ENCODE measurements around the gene SLCO4A1.

The SLCO4A1 gene

DNA sequence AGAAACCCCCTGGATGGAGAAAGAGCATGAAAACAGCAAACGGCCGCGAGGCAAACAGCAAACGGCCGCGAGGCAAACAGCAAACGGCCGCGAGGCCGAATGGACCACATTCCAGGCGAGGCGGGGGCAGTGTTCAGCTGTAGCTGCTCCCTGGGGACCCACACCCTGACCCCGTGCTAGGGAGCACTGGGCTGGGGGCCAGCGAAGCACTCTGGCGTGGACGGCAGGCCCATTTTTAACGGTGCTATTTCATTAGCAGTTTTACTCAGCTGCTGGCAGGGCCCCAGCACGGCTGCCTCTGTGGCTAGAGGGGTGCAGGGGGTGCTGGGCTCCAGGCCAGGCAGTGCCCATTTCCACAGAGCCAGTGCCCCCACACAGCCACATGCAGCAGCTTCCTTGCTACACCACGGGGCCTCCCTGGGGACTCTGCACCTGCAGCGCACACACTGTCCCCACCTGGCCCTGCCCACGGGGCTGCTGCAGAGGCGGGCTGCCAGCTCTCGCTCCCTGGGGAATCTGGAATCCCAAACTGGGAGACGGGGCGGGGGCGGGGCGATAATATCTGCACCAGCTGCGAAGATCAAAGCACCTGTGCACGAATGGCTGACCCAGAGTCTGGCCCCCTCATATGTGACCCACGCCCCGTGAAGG, 35.6 kb upstream of the SLCO4A1 start:
- TF ChIP-seq, protein P1, sequence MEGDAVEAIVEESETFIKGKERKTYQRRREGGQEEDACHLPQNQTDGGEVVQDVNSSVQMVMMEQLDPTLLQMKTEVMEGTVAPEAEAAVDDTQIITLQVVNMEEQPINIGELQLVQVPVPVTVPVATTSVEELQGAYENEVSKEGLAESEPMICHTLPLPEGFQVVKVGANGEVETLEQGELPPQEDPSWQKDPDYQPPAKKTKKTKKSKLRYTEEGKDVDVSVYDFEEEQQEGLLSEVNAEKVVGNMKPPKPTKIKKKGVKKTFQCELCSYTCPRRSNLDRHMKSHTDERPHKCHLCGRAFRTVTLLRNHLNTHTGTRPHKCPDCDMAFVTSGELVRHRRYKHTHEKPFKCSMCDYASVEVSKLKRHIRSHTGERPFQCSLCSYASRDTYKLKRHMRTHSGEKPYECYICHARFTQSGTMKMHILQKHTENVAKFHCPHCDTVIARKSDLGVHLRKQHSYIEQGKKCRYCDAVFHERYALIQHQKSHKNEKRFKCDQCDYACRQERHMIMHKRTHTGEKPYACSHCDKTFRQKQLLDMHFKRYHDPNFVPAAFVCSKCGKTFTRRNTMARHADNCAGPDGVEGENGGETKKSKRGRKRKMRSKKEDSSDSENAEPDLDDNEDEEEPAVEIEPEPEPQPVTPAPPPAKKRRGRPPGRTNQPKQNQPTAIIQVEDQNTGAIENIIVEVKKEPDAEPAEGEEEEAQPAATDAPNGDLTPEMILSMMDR (IDR thresholded peaks at IDR 0.05; ENCODE audit: low read depth, low read length), result no peak
- no peak overlapping the region for H3K4me3 ChIP-seq (replicated peaks in 1 of 2; ENCODE audit: low read depth in 2 of 2, low read length in 2 of 2)
- DNase-seq (ENCODE audit: low read depth in 2 of 2), result peak; percentile 30 to 74

DNA sequence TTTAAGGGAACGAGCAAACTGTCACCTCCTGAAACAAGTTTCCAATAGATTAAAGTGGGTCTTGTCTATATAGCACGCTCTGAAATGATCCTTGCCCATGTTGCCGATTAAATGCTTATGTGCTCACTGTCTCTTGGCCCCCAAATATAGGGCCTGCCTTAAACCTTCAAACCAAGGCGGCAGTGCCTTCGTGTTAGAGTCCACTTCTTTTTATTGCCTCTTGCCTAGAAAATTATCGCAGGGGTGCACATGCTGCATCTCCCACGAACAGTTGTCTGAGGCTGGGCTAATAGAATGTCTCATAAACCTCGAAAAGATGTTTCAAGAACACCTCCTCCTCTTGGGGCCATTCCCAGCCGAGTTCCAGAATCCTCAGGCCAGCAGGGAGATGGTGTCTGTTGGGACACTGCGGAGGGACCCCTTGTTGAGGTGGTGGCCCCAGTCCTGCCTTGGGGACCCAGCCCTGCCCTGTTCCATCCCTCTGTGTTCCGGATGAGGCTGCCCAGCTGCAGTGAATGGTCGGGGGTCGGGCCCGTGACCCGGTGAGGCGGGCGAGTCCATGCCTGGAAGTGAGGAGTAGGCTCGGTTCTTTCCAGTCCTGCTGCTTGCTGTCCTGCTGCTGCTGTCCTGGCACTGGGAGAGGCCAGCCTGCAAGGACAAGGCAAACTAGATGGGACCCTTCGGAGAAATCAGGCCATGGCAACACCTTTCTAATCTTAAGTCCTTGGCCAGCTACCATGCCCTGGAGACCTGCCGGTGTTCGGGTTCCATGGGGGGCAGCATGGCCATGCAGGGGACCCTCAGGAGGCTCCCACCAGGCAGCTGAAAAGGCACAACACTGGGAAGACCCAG, 34.7 kb upstream of the SLCO4A1 start:
- DNase-seq (ENCODE audit: low read depth in 2 of 2), result no peak
- H3K4me3 ChIP-seq (replicated peaks in 1 of 2; ENCODE audit: low read depth in 2 of 2, low read length in 2 of 2), result no peak overlapping the region
- TF ChIP-seq, protein P1 (IDR thresholded peaks at IDR 0.05; ENCODE audit: low read depth, low read length), result no peak

DNA sequence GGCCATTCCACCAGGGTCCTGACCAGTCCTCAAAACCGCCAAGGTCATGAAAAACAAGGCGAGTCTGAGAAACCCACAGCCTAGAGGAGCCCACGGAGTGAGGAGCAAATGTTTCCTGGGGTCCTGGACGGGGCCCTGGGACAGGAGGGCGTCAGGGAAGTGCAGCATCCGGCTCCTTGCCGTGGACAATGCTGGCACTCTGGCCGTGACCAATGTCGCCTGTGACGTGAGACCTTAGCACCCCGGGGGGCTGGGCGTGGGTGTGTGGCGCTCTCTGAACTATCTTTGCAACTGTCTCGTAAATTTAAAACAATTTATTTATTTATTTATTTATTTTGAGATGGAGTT, 34.1 kb upstream of the SLCO4A1 start:
- TF ChIP-seq, protein P1 (IDR thresholded peaks at IDR 0.05; ENCODE audit: low read depth, low read length), result no peak
- DNase-seq (ENCODE audit: low read depth in 2 of 2), result no peak
- no peak overlapping the region for H3K4me3 ChIP-seq (replicated peaks in 1 of 2; ENCODE audit: low read depth in 2 of 2, low read length in 2 of 2)

DNA sequence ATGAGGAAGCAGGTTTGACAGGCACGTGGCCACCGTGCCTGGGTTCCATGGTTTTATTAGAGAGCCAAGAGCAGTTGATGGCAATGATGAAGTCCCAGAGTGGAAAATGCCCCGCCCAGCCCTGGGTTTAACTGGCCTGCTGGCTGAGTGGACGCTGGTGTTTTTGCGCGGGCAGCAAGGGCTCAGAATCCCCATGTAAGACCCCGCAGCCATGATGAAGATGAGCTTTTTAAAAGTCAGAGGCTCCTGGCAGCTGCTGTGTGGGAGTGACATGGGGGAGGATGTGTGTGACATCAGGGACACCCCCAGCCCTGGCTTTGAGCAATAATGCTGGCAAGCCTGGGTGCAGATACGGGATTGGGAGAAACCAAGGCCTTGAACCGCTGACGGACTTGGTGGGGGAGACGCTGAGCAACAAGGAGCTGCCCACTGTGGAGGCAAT, 33.0 kb upstream of the SLCO4A1 start:
- H3K4me3 ChIP-seq (replicated peaks in 1 of 2; ENCODE audit: low read depth in 2 of 2, low read length in 2 of 2), result no peak overlapping the region
- TF ChIP-seq, protein P1 (IDR thresholded peaks at IDR 0.05; ENCODE audit: low read depth, low read length), result no peak
- no peak for DNase-seq (ENCODE audit: low read depth in 2 of 2)

DNA sequence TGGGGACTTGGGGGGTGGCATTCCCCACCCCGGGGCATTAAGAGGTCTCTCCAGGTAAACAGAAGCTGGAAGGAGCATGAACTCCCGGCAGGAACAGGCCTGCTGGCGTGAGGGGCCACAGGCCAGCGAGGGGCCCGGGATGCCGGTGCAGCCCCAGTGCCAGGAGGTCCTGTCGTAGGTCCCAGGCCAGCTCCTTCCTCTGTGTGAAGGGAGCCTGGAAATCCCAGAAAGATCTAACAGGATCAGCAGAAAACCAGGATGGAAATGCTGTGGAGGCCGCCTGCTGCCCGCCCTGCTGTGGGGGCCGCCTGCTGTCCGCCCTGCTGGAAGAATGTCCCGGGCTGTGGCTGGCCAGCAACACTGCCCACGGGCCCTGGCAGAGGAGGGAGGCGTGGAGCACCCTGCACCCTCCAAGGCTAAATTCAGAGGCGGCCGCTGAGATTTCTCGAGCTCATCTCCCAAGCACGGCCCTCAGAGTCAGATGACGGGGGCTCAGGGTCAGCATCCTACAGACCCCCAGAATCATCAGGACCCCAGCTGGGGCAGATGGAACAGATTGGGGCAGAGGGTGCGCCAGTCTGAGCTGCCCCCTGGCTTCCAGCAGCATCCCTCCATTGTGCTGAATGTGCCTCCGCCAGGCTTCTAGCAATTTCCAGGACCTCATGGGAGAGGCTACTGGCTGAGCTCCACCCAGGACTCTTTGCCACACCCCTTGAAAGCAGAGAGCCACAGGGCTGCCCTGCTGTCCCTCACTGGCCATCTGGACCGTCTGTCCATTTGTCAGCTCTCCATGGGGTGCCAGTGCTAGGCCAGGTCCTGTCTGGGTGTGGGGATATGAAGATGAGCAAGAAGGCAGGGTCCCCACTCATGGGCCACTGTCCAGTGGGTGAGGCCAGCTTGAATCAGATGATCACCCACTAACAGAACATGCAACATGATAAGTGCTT, 32.2 kb upstream of the SLCO4A1 start:
- no peak for DNase-seq (ENCODE audit: low read depth in 2 of 2)
- TF ChIP-seq, protein P1 (IDR thresholded peaks at IDR 0.05; ENCODE audit: low read depth, low read length), result no peak
- H3K4me3 ChIP-seq (replicated peaks in 1 of 2; ENCODE audit: low read depth in 2 of 2, low read length in 2 of 2), result no peak overlapping the region

DNA sequence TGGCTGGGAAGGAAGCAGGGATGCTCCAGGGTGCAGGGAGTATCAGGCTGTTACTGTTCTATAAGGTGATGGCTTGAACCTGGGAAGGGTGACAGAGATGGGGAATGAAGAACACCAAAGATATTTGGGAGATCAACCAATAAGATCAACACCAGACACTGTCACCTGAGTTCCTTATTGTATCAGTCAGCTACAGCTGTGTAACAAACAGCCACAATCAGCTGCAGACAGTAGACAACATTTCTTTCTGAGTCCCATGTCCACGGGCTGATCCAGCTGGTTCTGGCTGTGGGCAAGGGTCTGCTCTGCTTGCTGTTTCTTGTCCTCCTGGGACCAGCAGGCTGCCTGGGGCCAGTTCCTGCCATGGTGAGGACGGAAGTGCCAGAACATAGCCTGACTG, 31.3 kb upstream of the SLCO4A1 start:
- DNase-seq (ENCODE audit: low read depth in 2 of 2), result no peak
- no peak overlapping the region for H3K4me3 ChIP-seq (replicated peaks in 1 of 2; ENCODE audit: low read depth in 2 of 2, low read length in 2 of 2)
- TF ChIP-seq, protein P1 (IDR thresholded peaks at IDR 0.05; ENCODE audit: low read depth, low read length), result no peak

All from cardiac fibroblast (primary cell).